ENCODE results near the gene HACD1.
"Not testable (repeated sequence)": the region's sequence is repeated elsewhere in the genome, so short reads cannot be mapped to it uniquely, and the experiment has no call there.

HACD1 gene

DNA sequence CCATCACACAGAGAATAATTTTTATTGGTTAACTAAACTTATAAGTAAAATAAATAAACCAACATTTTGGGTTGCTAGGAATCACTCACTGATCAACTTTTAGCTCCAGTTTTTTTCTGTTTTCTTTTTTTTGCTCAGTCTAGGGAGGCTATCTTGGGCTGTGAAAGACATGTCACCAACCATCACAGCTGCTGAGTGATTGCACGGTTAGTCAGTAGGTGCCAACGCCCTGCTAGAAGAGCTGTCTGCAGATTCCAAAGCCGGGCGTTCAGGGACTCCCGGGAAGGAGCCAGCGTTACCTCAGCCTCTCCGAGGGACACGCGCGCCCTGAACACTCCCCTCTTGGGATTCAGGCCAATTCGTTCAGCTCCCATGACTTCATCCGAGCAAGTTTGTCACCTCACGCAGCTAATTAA lies 26.2 kb upstream of the HACD1 start:
- DNase-seq (ENCODE audit: low read depth) = peak; percentile 15

DNA sequence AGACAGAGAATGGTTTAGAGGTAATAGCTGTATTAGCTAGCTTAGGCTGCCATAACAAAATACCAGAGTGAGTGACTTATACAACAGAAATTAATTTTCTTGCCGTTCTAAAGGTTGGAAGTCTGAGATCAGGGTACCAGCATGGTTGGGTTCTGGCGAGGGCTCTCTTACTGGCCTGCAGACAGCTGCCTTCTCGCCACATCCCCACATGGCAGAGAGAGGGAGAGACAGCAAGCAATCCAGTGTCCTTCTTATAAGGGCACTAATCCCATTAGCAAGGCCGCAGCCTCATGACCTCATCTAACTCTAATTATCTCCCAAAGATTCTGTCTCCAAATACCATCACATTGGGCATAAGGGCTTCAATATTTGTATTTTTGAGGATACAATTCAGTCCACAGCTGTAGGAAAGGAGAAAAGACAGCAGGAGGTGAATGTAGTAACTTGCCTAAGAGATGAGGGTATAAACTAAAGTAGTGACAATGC lies 23.2 kb upstream of the HACD1 start:
- DNase-seq (ENCODE audit: low read depth) = no peak

DNA sequence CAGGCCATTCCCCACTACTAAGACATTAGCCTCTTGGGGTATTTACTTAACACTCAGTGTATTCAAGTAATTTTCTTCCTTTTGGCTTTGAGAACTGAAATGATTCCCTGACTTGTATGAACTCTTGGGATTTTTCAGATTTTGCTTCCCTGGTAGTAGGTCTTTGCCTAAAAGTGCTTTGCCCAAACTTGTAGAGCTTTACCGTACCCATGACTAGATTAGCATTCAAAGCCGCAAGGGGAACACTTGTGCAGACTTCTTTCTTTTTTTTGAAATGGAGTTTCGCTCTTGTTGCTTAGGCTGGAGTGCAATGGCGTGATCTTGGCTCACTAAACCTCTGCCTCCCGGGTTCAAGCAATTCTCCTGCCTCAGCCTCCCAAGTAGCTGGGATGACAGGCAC lies 20.7 kb upstream of the HACD1 start:
- DNase-seq (ENCODE audit: low read depth) = no peak

DNA sequence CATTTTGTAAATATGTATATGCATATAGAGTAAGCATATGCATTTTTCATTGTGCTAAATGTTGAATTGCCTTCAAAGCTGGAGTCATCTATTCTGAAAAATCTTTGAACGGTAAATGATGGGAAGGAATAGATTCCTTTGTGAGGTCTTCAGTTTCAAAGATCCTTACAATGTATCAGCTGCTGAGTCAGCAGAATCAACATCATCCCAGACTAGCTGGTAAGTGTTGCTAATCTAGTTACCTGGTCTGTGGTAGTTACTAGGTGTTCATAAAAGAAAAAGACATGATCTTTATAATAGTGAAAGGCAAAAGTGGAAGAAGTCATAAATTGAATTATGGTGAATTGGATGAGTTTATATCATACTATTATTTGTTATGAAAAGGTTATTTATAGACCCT lies 16.2 kb upstream of the HACD1 start:
- DNase-seq (ENCODE audit: low read depth) = no peak

DNA sequence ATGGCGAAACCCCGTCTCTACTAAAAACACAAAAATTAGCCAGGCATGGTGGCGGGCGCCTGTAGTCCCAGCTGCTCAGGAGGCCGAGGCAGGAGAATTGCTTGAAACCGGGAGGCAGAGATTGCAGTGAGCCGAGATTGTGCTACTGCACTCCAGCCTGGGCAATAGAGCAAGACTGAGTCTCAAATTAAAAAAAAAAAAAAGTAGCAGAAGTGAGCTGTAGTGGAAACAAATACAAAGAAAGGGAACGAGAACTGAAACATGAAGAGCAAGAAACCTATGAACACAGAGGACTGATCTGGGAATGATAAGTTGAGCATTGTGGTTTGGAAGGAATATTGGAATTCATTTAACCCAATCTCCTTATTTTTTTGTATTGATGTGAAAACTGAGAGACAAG lies 15.4 kb upstream of the HACD1 start:
- not testable (repeated sequence) for DNase-seq (ENCODE audit: low read depth)

DNA sequence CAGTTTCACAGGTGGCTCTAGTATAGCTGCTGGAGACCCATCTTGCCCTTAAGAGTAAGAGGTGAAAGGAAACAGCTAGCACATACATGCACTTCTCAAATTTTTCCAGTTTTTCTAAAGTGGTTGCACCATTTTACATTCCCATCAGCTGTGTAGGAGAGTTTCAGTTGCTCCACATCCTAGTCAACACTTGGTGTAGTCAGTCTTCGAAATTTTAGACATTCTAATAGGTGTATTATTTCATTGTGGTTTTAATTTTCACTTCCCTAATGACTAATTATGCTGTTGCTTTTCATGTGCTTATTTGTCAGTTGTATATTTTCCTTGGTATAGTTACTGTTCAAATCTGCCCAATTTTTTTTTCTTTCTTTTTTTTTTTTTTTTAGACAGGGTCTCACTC lies 9.5 kb upstream of the HACD1 start:
- DNase-seq (ENCODE audit: low read depth) = no peak

DNA sequence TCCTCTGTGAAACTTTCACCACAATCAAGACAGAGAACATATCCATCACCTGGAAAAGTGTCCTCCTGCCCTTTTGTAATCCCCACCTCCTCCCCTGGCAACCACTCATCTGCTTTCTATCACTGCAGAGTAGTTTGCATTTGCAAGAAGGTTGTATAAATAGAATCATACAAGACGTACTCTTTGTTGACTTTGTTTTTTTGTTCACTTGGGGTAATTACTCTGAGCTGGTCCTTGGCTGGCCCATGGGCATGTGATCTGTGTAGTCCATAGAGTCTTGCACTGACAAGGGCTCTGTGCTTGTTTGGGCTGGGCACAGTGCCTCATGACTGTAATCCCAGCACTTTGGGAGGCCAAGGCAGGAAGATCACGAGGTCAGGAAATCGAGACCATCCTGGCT lies 7.8 kb upstream of the HACD1 start:
- no peak for DNase-seq (ENCODE audit: low read depth)

DNA sequence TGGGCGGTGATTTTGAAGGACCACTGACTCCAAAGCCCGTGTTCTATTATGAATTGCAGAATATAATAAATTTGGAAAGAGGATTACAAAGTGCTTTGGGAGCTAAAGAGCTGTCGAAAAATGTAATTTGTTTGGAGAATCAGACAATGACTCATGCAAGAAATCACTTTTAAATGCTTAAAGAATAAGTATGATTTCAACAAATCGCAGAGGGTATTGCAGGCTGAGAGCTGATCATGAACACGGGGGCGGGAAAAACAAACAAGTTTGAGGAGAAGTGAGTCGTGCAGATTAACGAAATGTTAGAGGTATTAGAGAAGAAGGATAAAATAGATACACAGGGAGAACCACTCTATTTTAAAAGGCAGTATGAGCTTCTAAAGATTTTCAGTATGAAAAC lies 4.9 kb upstream of the HACD1 start:
- DNase-seq (ENCODE audit: low read depth) = no peak

DNA sequence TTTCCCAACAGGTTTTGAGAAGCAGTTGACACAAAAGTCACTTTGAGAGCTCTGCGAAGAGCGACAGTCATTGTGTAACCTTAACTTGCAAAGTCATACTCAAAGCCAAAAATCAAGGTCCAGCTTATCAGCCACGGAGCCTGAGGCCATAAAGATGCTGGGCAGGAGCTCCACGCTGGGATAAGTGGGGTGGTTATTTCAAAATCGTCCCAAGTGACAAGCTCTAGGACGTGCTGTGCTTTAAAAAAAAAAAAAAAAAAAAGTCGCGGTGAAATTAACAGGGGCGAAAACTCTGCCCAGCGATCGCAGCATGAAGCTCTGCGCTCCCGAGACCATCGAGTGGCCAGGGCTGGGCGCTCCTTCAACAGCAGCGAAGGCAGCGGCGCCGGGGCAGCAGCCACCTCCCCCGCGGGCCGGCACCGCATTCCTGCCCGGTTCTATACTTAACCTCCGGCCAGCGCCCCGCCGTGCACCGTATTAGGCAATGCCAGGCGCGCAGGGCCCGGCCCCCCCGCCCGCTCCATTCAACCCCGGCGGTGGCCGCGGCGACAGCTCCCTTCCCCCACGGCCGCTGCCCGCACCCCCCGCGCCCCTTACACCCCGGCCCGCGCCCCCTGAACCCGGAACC lies 657 bp downstream of the HACD1 start:
- DNase-seq (ENCODE audit: low read depth) = peak; percentile 15

DNA sequence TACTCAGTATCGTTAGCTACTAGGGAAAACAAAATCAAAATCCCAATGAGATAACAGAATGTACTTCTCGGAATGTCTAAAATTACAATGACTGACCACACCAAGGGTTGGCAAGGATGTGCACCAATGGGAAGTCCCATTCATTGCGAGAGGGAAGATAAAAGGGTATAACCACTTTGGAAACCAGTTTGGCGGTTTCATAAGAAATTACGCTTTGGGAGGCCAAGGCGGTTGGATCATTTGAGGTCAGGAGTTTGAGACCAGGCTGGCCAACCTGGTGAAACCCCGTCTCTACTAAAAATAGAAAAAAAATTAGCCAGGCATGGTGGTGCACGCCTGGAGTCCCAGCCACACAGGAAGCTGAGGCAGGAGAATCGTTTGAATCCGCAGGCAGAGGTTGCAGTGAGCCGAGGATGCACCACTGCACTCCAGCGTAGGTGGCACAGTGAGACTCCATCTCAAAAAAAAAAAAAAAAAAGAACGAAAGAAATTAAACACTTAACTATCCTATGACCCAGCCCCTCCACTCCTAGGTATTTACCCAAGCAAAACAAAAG lies 7.6 kb downstream of the HACD1 start:
- no peak for DNase-seq (ENCODE audit: low read depth)

DNA sequence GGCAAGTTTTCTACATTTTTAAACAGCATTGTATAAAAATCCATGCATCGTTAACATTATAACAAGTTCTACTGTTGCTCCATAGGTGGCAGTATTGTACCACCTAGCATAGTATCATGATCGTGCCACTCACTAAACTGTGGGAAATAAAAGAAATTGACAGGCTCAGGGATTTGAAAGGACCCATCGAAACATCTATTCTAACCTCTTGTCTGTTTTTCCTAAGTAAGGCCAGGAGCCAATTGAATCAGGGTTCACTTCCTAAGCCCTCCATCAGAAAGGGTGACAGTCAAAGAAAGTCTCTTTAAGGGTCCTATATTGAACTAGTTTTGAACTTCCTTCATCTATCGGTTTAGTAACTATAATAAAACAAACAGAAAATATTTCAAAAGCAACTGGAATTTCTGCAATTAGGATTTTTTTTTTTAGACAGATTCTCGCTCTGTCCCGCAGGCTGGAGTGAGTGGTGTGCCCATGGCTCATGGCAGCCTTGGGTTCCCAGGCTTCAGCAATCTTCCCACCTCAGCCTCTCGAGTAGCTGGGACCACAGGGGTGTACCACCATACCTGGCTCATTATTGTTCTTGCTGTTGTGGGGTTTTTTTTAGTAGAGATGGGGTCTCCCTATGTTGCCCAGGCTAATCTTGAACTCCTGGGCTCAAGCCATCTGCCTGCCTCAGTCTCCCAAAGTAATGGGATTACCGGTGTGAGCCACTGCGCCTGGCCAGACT lies 9.4 kb downstream of the HACD1 start:
- DNase-seq (ENCODE audit: low read depth) = no peak

DNA sequence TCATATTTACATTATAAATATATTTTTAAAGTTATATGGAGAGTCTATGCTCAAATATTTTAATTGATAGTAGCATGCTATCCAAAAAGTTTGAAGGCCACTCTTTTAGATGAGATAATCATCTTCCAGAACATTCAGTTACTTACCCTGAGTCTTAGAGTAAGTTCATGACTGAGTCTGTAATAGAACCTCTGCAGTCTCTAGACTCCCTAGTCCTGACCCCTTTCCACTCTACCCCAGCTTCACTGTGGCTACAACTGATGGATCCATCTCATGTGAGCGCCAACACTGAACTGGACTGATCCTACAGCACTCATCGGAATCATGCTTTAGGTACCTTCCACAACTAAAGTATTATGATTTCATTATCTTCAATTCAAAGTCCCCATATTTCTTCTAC lies 10.1 kb downstream of the HACD1 start:
- no peak for DNase-seq (ENCODE audit: low read depth)

DNA sequence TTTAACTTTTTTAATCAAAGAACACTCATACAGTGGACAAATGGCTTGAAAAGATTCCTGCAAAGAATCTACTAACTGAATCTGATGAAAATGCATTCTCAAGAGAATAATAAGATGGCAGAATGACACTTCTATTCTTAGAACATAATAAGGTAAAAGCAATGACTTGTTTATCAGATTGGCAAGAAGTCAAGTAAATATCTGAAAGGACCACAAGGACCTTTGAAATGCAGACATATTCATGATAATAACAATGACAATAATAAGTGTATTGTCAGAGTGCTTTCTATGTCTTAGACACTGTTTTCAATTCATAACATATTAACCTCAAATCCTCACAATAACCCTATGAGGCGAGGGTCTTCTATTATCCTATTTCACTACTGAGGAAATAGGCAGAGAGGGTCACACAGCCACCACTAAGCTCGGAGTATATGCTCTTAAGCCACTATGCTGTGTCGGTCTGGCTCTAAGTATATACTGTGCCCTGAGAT lies 10.6 kb downstream of the HACD1 start:
- no peak for DNase-seq (ENCODE audit: low read depth)

DNA sequence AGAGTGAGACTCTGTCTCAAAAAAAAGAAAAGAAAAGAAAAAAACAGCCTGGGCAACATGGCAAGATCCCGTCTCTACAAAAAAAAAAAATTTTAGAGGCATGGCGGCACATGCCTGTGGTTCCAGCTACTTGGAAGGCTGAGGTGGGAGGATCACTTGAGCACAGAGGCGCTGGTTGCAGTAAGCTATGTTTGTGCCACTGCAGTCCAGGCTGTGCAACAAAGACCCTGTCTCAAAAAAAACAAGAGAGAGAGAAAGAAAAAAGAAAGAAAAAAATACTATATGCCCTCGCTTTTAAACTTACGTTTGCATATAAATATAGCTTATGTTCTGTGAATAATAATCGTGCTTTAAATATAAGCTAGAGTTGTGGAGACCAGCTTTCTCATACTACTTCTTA lies 11.2 kb downstream of the HACD1 start:
- no peak for DNase-seq (ENCODE audit: low read depth)

DNA sequence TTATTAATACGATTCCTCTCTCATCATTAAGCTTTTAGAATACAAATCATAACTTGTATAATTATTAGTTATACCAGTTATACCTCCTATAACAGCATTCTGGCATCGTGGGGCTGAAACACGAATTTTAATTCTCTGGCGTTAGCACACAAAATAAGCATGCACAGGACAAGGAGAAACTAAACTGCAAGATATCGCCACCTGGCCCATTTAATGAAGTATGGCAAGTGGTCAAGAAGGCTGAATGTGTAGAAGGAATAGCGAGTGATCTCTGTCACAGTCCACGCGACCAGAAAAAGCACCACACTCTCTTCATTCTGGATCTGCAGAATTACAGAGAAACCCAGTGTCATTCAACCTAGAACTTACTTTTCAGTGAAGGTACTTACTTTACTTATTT lies 18.1 kb downstream of the HACD1 start:
- no peak for DNase-seq (ENCODE audit: low read depth)

DNA sequence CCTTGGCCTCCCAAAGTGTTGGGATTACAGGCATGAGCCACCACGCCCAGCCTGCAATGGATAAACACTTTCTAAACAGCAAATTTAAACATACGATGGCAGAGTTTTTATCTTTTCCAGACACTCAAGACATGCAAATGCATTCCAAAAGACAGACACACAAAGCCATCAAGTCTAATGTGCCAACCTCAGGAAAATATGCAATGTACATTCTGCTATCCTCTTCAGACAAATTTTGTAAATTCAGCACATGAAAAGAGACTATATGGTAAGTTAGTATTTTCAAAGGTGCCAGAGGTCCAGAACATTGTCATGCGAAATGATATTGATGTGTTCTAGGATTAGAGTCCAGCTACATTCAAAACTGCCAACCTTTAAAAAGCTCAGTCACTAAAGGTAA lies 19.8 kb downstream of the HACD1 start:
- DNase-seq (ENCODE audit: low read depth) = no peak

DNA sequence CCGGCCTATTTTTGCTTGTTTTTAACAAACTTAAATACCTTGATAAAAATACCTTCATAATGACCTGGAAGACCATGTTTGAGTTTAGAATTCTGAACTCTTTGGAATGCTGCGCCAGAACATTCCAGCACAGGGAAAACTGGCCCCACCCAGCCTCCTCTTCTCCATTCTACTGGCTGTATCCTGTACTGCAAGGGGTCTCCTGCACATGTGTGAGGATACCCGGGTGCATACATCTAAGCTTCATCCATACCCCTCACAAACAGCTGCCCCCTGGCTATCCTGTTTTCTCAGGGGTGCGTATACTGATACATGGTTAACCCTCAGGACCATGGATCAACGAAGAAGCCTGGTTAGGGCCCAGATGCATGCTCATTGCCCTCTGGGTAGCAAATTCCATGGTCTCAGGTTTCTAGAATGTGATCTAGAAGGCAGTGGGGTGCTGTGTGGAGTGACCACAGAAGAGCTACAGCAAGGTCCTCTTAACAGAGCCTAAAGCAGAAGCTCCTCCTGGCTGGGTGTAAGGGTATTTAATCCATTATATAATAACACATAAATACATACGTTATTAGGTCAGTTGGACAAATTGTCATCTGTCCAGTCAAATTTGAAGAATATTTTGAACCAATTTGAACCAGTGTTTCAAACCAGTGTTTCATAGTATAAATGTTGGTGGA lies 26.1 kb downstream of the HACD1 start:
- no peak for DNase-seq (ENCODE audit: low read depth)

DNA sequence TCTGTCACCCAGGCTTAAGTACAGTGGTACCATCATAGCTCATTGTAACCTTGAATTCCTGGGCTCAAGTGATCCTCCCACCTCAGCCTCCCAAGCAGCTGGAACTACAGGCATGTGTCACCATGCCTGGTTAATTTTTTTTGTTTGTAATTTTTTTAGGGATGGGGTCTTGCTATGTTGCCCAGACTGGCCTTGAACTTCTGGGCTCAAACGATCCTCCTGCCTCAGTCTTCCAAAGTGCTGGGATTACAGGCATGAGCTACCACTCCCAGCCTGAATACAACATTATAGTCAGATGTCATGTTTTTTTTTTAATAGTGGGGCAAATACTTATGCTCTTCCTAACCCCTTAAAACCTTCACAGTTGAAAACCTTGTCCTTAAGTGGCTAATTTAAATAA lies 27.9 kb downstream of the HACD1 start:
- not testable (repeated sequence) for DNase-seq (ENCODE audit: low read depth)

DNA sequence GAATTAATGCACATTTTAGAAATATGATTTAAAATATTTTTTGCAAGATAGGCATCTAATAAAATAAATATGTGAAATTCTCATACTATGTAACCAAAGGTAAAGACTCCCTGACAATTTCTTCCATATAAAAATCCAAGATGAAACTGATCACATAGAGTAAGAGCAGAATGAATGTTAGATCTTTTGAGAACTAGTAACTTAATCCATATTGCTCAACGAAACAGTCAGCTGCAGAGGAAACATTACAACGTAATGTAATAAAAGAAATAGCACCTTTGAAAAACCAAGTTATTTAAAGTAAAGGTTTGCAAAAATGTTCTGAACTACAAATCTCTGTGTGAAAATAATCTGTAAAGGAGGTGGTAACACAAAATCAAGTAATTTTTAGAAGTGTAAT lies 28.8 kb downstream of the HACD1 start:
- DNase-seq (ENCODE audit: low read depth) = no peak

DNA sequence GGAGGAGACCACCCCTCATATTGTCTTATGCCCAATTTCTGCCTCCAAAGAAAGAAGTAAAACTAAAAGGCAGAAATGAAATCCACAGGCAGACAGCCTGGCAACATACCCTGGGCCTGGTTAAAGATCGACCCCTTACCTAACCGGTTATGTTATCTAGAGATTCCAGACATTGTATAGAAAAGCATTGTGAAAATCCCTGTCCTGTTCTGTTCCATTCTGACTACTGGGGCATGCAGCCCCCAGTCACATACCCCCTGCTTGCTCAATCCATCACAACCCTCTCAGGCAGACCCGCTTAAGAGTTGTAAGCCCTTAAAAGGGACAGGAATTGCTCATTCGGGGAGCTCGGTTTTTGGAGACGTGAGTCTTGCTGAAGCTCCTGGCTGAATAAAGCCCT lies 29.9 kb downstream of the HACD1 start:
- not testable (repeated sequence) for DNase-seq (ENCODE audit: low read depth)

DNA sequence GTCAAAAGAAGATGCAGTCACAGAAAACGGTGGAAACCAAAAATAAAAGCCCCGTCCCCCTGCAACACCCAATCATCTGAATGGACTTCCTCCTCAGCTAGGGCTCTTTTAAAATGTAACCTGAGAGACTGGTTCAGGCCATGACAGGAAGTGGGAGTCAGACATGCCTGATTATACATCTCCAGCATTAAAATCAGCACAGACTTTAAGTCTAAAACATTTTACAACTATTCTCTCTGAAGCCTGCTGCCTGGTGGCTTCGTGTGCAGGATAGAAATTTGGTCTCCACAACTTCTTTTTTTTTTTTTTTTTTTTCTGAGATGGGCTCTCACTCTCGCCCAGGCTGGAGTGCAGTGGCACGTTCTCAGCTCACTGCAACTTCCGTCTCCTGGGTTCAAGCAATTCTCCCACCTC lies 30.3 kb downstream of the HACD1 start:
- no peak for DNase-seq (ENCODE audit: low read depth)

DNA sequence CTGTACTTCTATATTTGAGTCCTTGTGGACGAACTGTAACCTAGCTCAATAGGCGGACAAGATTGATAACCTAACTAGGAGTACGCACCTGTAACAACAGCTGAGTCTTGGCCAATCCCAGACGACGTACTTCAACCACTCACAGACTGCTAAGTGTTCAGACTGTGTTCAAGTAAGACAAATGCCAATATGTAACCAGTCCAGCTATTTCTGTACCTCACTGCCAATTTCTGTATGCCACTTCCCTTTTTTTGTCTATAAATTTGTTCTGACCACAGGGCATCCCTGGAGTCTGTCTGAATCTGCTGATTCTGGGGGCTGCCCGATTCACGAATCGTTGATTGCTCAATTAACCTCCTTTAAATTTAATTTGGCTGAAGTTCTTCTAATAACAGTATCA lies 32.2 kb downstream of the HACD1 start:
- no peak for DNase-seq (ENCODE audit: low read depth)

DNA sequence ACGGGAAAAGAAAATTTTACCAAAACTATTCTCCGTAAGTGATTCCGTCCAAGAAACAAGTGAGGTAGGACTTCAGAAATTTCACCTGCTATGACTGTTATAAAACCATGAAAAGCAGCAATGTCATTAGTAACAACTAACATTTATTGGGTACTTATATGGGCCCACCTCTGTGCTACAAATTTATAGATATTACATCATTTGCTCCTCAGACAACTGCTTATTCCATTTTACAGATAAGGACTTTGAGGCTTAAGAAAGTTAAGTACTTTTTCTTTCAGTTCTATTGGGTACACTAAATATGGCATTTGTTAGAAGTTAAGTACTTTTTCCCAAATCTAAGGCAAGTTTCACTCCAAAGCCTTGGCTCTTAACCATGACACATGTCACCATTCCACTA lies 36.3 kb downstream of the HACD1 start:
- DNase-seq (ENCODE audit: low read depth) = no peak

All from activated T-cell treated with anti-CD3 and anti-CD28 coated beads for 48 hours (primary cell).